LHCN-M2 (cell line): ENCODE data around the gene NCAM1. TPM values are rescaled to one million over a fixed set of nuclear protein-coding genes. Genes with fewer than 3 reads are reported as not detected.

Experiments
- DNase-seq: peaks from one replicate; pipeline ENCODE4 v3.0.0-alpha.2; 2012; ENCODE audit warnings: low read depth
- total RNA-seq: library from RNA; depleted of rRNA; stranded (reverse); fragments of >200 nt; gene quantifications from 2 replicates; pipeline ENCODE4 v1.2.3, GENCODE V29; 2014

The NCAM1 gene
- total RNA-seq, 1 experiment from 2014 or later = 38.7 TPM

DNA sequence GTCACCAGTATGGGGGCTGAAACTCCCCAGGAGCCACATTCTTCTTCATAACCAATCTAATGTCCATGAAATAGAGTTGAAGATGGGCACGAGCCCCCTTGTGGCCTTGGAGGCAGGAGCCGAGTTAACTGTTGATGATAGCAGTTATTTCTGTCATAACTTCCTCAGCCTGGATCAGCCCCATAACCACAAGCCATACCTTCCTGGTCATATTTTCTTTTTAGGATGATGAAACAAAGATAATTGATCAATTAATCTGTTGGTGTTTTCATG lies 288.2 kb downstream of the NCAM1 start:
- DNase-seq = no peak

DNA sequence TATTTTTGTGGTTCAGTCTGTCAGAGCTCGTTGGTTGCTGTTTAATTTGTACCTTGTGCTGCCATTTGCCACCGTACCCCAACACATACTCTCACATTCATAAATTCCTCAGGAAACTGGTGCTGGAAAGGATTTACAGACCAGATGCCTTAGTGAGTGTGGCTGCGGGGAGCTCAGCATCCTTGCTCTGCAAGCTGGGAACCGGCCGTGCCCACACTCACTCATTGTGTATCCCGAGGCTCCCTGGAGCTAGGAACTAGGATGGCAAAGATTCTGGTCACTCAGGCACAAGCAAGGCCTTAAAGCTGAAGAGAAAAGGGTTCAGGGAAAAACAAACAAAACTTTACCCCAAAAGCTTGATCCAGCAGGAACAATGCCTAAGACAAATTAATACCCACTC lies 288.6 kb downstream of the NCAM1 start:
- DNase-seq = no peak

DNA sequence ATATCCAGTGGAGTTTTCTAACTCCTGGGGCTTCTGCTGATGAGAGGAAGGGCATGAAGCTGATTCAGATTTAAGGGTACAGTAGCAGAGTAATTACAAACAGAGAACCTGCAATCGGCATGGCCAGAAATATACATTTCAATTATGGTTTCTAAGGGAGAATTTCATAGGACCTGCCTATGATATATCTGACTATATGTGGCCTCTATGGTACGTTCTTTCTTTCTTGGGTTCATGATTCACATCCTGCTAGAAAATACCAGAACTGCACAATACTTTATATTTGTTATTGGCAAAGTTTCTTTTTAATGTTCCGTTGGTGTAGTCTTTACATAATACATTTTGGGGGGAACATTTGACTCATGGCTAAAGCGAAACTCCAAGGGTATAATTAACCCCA lies 290.1 kb downstream of the NCAM1 start:
- DNase-seq = no peak

DNA sequence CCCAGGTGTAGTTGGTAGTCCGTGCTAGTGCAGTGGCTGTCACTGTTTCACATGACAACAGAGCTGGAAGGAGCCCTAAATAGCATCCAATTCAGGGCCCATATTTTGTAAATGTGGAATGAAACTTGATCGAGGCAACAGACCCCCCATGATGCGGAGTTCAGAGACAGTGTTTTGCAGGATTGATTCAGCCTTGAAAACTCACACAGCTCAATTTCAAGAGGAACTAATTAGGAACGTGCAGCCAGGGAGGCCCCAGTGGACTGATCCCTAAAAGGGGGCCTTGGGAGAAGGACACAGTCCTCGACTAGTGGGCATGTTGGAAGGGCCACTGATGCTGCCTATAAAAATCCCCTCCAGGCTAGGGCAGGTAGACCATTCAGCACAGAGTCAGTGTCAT lies 292.2 kb downstream of the NCAM1 start:
- no peak for DNase-seq

DNA sequence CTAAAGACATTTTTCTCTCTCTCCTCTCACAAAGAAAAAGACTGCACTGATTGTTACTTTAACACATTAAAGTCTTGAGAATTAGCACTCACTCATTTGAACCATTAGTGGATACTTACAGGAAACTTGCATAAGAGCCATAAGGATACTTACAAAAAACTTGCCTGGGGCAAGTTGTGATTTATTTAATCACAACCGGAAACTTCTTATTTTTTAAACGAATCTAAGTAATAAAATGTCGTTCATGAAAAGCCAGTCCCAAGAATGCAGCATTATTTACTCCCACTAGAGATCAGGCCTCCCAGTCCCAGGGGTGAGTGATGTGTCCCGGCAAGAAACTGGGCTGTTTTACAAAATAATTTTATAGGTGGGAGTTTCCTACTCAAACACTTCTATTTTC lies 293.9 kb downstream of the NCAM1 start:
- DNase-seq = no peak

DNA sequence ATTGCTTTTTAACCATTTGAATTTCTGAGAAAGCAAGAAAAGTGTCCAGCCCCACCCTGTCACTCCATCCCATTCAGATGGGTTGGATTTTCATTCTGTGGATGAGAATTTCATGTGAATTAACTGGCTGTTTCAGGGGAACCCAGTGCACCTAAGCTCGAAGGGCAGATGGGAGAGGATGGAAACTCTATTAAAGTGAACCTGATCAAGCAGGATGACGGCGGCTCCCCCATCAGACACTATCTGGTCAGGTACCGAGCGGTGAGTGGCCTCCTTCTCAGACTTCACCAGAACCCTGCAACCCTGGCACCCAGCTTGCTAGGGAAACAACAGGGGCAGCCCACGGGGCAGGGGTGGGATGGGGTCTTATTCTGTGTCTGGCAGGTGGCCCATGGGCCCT lies 294.5 kb downstream of the NCAM1 start:
- DNase-seq = no peak

DNA sequence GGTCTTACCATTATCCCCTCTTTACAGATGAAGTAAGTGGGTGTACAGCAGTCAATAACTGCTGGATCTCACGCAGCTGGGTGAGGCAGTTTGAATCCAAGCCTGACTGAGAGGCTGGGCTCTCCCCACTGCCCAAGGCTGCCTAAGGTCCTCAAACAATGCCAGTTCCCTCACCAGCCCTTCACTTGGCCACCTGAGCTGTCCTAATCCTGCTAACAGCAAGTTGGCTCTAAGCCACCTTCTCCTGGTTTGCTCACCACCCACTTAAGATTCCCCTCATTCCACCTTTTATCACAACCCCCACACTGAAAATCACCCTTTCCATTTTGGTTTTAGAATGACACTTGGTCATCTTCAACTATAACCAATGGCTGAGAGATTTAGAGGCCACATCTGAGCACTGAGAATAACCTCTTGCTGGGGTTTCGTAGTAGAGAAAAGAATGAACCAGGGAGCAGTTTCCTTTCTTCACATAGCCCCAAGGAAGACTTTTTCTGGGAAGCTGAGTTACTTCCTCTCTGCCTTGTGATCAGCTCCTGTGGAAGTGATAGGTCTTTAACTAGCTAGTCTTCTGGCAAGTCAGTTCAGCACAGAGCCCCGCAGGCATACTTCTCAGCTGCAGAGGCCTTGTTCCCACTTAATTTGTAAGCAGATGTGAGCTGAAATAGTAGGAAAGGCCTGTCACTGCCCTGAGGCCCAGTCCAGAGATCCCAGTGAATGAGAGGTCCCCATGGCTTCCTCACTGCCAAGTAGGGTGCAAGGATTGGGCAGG lies 295.4 kb downstream of the NCAM1 start:
- no peak for DNase-seq

DNA sequence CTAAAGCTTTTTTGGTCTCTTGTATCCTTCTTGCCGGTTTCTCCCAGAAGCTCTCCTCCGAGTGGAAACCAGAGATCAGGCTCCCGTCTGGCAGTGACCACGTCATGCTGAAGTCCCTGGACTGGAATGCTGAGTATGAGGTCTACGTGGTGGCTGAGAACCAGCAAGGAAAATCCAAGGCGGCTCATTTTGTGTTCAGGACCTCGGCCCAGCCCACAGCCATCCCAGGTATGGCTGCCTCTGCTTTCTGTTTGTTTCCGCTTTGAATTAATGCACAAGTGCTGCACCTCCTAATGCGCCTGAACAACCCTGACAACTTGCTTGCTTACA lies 298.8 kb downstream of the NCAM1 start:
- no peak for DNase-seq

DNA sequence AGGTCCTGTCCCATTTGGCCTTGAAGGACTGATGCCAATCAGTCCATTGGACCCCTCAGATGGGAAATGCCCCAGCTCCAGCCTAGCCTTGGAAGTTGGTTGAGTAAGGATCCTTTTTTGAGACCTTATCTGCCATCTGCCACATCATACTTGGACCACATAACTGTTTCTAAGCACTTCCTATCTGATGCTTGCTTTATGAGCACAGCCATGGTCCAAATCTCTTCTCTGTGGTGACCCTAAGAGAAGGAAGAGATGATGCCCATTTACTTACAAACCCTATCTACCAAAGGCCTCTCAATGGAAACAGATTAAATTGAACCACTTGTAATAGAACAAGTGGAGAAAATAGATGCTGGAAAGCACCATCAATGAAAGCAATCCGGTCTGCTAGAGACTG lies 299.3 kb downstream of the NCAM1 start:
- DNase-seq = no peak

DNA sequence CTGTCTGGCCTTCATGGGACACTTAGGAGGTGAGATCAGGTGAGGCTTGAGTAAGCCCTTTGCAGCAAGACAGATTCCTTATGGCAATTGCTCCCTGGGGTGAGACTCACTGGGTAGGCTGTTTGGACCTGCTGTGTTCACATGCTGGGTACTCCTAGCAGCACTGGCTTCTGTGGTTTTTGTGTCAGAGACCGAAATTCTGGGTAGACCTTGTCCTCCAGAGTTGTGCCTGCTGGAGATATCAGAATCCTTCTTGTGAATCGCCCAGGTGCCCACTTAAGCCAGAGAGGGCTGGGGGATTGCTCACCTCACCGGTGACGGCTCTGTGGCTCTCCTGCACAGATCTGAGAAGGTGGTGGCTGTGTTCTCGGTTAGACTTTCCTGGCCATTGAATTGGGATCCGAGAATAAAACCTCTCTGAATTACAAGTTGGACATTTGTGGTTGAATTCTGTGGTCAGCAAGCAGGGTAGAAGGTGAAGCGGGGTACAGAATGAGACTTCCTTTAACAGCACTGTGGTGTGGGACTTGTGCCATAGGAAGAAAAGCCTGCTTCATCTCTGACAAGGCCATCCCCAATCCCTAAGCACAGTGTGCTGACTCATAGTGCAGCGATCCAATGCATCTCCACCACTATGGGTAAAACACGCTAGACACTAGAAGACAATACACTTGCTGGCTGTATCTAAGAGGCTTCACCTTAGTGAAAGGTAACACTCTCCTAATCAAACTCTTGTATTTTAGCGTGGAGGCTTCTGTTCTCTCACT lies 300.7 kb downstream of the NCAM1 start:
- DNase-seq = peak; percentile 81

DNA sequence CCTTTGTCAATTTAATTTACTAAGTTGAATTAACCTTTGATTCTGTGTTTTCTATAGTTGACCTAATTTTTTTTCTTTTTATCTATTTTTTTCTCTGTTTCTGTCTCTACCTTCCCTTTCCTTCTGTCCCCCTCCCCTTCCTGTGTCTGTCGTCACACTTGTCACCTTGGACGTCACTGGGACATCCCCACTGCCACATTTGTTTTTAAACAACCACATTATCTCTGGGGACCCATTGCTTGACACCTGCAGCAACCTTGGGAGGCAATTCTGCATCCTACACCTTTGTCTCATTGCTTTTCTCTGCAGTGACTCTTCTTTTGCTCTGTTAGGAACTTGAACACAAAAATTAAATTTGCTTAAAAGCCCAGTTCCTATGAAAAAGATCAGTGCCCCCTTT lies 301.4 kb downstream of the NCAM1 start:
- DNase-seq = no peak

DNA sequence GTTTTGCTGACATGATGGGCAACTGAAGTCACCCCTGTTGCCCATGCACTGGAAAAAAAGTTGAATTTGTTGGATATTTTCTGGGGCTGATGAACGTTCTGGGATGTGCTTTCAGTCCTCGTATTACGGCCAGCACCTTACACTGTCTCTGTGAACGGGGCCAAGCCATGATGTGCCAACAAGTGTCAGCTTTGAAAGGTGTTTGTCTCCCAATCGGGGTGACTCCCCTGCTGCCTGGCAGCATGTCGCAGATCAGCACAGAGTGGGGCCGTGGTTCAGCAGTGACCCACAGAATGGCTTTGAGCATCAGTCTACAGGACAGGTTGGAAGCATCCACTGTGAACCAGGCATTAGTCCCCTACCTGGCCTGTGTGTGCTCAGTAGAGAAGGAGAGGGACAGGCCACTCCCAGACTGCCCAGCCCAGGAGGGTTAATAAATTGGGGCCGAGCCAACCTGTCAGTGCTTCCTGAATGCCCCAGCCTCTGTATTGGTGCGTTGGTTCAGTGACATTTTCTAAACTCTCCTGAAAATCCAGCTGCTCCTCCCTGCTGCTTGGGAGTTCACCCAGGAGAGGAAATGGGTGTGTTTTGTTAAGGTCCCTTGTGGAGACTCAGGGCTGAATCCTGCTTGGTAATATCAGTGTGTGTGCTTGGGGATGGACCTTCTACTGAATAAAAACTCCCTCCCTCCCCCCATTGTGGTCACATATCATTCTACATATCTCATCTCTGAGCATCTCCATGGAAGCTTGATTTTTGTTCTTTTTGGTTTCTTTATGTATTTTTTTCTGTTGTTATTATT lies 302.4 kb downstream of the NCAM1 start:
- no peak for DNase-seq

DNA sequence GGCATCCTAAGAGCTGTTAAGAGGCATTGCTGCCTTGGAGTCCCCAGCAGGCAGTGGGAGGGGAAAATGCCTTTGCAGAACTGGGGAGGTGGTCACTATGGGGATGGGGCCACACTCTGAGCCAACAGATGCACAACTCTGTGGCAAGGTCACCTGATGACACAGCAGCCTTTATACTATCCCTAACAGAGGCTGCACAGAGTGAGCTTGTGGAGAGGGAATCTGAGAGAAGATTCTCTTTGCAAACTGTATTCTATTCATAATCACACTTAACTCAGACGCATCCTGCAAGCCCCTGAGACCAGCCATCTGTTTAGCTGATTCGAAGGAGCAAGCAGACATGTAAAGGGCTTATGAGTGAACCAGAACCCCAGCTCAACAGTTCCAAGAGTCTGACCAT lies 304.1 kb downstream of the NCAM1 start:
- DNase-seq = no peak

DNA sequence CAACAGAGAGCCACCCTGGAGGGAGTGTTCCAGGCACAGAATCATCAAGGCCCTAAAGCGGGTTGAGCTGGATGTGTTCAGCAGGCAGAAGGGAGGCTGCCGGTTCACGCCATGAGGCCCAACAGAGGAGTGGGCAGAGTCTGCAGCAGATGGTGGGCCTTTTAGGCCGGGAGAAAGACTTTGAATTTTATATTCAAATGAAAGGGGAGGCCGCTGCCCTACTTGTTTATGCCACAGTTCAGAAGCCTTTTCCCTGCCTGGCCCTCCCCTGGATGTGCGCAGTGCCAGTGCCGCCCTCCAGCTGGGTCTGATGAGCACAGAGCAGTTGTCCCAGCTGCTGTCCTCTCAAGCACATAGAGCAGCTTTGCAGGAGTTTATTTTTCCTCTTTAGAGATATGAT lies 306.3 kb downstream of the NCAM1 start:
- no peak for DNase-seq

DNA sequence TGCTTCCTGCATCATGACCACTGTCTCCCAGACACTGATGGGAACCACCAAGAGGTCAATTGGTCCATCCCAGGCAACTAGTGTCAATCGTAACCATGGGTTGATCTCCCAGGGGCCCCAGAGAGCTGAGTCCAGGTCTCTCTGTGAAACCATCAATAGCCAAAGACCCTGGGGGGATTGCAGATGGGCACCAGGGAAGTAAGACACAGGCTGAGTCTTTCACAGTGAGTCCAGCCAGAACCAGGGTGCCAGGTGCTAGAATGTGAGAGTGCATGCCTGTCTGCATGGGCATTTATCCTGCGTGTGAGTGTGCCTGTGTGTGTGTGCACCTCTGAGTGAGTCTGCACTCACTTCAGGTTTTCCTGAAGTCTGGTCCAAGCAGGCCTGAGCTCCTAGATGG lies 307.9 kb downstream of the NCAM1 start:
- DNase-seq = no peak

DNA sequence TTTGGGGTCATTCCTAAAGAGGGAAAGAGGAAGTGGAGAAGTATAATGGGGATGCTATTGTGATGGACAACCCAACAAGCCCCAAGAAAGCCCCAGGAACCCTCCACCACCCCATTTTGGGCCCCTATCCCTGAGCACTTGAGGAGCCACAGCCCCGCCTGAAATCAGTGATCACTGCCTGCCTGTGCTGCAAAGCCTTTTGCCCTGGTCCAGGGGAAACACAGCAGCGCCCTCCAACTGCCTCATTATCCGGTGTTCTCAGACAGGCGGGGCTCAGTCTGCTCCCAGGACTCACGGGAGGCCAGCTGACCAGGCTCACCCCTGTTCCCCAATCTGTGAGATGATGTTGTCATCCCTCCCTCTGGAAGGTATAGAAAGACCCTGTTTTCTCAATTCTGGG lies 308.4 kb downstream of the NCAM1 start:
- DNase-seq = no peak

DNA sequence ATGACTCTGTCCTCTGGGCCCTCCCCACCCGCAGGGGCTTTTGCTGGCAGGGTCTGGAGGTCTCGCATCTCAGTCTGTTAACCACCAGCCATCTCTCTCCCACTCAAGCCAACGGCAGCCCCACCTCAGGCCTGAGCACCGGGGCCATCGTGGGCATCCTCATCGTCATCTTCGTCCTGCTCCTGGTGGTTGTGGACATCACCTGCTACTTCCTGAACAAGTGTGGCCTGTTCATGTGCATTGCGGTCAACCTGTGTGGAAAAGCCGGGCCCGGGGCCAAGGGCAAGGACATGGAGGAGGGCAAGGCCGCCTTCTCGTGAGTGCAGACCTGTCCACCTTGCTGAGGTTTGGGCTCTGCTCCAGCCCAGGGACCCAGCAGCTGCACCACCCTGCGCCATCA lies 308.9 kb downstream of the NCAM1 start:
- DNase-seq = no peak

DNA sequence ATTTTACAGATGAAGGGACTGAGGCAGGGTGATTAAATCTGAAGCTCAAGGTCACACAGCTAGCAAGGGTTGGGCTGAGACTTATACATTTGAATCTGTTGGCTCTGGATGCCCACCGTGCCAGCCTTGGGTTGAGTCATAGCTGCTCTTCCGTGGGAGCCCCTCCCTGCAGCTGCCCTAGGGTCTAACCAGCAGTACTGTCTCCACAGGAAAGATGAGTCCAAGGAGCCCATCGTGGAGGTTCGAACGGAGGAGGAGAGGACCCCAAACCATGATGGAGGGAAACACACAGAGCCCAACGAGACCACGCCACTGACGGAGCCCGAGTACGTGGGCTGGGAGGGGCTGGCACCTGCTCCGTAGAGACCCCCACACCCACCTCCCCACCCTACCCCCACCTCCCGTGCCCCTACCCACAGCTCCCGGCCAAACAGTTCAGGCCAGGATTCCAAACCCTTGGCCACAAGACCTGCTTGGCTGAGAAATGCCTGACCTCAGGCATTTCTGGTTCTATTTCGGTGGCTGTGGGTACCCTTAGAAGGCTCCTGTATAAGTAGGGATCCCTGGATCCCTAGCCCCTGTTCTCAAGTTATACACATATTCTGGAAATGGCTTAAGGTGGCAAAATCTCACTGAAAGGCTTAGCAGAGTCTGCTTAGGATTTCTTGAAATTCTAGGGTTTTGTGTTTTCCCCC lies 310.5 kb downstream of the NCAM1 start:
- no peak for DNase-seq

DNA sequence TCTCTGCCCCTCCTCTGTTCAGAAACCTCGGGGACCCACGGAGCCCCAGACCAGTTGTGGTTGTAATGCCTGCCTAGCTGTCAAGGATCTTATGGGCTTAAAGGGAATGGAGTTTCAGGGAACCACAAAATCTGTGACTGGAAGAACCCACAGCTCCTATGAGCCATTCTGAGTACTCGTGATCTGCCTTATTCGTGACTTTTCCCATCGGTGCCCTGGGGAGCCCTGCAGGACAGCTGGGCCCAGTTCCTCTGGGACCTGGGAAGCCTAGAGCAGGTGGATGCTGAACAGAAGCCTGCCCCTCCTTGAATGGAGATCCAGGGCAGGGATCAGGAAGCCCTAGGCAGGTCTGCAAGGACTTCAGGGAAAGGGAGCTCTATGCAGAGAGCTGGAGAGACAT lies 311.1 kb downstream of the NCAM1 start:
- DNase-seq = peak; percentile 43

DNA sequence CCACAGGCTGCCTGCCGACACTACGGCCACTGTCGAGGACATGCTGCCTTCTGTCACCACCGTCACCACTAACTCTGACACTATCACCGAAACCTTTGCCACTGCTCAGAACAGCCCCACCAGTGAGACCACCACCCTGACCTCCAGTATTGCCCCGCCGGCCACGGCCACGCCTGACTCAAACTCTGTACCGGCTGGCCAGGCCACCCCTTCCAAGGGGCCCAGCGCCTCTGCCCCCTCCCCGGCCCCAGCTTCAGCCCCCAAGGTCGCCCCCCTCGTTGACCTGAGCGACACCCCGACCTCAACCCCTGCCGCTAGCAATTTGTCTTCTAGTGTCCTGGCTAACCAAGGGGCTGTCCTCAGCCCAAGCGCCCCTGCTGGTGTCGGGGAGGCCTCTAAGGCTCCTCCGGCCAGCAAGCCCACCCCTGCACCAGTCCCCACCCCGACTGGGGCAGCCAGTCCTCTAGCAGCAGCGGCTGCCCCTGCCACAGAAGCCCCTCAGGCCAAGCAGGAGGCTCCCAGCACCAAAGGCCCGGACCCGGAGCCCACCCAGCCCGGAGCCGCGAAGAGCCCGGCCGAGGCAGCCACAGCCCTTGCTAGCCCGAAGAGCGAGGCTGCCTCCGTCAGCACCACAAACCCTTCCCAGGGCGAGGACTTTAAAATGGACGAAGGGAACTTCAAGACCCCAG lies 311.9 kb downstream of the NCAM1 start:
- DNase-seq = no peak

DNA sequence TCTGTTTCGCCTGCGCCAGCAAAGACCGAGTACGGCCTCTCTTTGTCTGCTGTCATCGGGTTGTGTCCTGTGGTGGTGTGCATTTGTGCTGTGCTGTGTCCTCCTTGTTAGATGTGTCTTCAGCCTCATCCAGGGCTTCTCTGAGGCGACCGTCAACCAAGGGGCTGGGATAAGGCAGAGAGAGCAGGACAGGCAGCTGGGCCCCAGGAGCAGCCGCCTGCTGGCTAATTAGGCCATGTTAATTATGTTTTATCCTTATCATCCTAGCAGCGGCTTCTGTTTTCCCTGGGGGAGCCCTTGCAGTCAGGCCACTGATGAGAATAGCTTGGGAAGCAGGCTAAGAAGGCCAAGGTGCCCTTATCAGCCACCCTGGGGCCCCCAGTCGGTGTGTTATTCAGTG lies 312.5 kb downstream of the NCAM1 start:
- DNase-seq = no peak
